Vagina (tissue), 2 donors: ENCODE results near the gene SLA2.

Experiments used
- POLR2A ChIP-seq, 2 donors: fragments of 450-650 bp; IDR thresholded peaks; one replicate each; pipeline ENCODE4 v1.6.1; 2017; ENCODE audit warnings: antibody characterized with exemption in 2 of 2, mild to moderate bottlenecking in 2 of 2, moderate library complexity in 2 of 2
- TF ChIP-seq, protein P1 (sequence below), 3 experiments: fragments of 450-650 bp in 2 of 3; fragments of 200-600 bp in 1 of 3; sonication (generic) in 1 of 3; IDR thresholded peaks; one replicate each; pipeline ENCODE4 v1.5.1; 2017 to 2019; ENCODE audit warnings: antibody characterized with exemption in 3 of 3, mild to moderate bottlenecking in 2 of 3, moderate library complexity in 2 of 3

DNA sequence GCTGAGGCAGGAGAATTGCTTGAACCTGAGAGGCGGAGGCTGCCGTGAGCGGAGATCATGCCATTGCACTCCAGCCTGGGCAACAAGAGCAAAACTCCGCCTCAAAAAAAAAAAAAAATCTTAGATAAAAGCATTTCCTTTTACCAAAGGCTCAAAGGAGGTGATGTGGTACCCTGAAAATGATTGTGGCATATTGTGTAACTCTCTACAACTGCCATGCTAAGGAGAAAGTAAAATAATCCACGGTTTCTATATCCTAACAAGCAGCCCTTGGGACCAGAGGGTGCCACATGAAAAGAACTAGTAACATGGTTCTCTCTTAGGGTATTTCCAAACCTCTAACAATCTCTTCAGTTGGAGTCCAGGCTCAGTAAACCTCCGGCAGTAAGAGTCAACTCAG, 38.8 kb upstream of the SLA2 start:
- TF ChIP-seq, protein P1, sequence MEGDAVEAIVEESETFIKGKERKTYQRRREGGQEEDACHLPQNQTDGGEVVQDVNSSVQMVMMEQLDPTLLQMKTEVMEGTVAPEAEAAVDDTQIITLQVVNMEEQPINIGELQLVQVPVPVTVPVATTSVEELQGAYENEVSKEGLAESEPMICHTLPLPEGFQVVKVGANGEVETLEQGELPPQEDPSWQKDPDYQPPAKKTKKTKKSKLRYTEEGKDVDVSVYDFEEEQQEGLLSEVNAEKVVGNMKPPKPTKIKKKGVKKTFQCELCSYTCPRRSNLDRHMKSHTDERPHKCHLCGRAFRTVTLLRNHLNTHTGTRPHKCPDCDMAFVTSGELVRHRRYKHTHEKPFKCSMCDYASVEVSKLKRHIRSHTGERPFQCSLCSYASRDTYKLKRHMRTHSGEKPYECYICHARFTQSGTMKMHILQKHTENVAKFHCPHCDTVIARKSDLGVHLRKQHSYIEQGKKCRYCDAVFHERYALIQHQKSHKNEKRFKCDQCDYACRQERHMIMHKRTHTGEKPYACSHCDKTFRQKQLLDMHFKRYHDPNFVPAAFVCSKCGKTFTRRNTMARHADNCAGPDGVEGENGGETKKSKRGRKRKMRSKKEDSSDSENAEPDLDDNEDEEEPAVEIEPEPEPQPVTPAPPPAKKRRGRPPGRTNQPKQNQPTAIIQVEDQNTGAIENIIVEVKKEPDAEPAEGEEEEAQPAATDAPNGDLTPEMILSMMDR (IDR thresholded peaks at IDR 0.05), result no peak
- TF ChIP-seq POLR2A (IDR thresholded peaks at IDR 0.05), result no peak
